Urinary bladder (tissue), 4 donors: ENCODE results near the gene JARID2. TPM values are rescaled to one million over a fixed set of nuclear protein-coding genes. Genes with fewer than 3 reads are reported as not detected.

Experiments used
- DNase-seq: peaks from one replicate; pipeline ENCODE4 v3.0.0-alpha.2; 2015; ENCODE audit errors: extremely low spot score
- H3K27ac ChIP-seq: one replicate; pipeline ENCODE4 v1.5.1; 2013; ENCODE audit warnings: low read depth, mild to moderate bottlenecking, moderate library complexity
- H3K36me3 ChIP-seq: one replicate; pipeline ENCODE4 v1.6.1; 2013; ENCODE audit warnings: mild to moderate bottlenecking, moderate library complexity; ENCODE audit not compliant: insufficient read depth
- H3K4me1 ChIP-seq: one replicate; pipeline ENCODE4 v1.6.1; 2013; ENCODE audit warnings: mild to moderate bottlenecking, moderate library complexity; ENCODE audit not compliant: insufficient read depth
- H3K4me3 ChIP-seq: one replicate; pipeline ENCODE4 v1.5.1; 2013; ENCODE audit warnings: low read depth, low read length
- WGBS: extraction: QIAGEN DNeasy Blood & Tissue Kit; methylation state at CpG from one replicate; pipeline ENCODE4 v1.1.7; 2013; 5-methylcytosine and 5-hydroxymethylcytosine counted together
- polyA plus RNA-seq: library from polyadenylated mRNA; stranded (reverse); fragments of 200-250 nt; gene quantifications from one replicate; pipeline ENCODE4 v1.2.3, GENCODE V29; 2013
- total RNA-seq: library from RNA; depleted of rRNA; stranded (reverse); fragments of >200 nt; gene quantifications from one replicate; pipeline ENCODE4 v1.2.3, GENCODE V29; 2014
- donor health status: healthy with polysubstance abuse.
- donor health status: healthy.

Gene JARID2
- total and polyA plus RNA-seq, 2 donors = 5.5 to 11.9 TPM

GRCh38 chr6:15252195-15252594 lies 6.3 kb downstream of the JARID2 start:
- no peak for DNase-seq
- Histone ChIP-seq H3K4me1 (no peaks in the 10 kb centered on the region), H3K36me3 (no peaks in the 10 kb centered on the region), H3K27ac (no peak overlapping the region), H3K4me3 (no peak overlapping the region)
- WGBS = 49% methylated on average over 3 of the region's 3 CpGs

GRCh38 chr6:15253203-15254022 lies 7.5 kb downstream of the JARID2 start:
- Histone ChIP-seq H3K36me3 (no peaks in the 10 kb centered on the region), H3K4me3 (no peak overlapping the region), H3K4me1 (no peaks in the 10 kb centered on the region), H3K27ac (no peak overlapping the region)
- 88% methylated on average over 14 of the region's 14 CpGs for WGBS
- no peak for DNase-seq

- WGBS = 92% methylated on average over 14 of the region's 14 CpGs
Measured at GRCh38 chr6:15254070-15254975, 8.5 kb downstream of the JARID2 start.

GRCh38 chr6:15255481-15255880 lies 9.6 kb downstream of the JARID2 start:
- H3K4me3 ChIP-seq = no peak overlapping the region

More at GRCh38 chr6:15254070-15254975, 8.5 kb downstream of the JARID2 start:
- H3K4me1 ChIP-seq = no peaks in the 10 kb centered on the region
- H3K27ac ChIP-seq = no peak overlapping the region
- DNase-seq = no peak
- H3K36me3 ChIP-seq = no peaks in the 10 kb centered on the region
- no peak overlapping the region for H3K4me3 ChIP-seq

GRCh38 chr6:15255909-15256395 lies 10.1 kb downstream of the JARID2 start:
- Histone ChIP-seq H3K4me1 (no peaks in the 10 kb centered on the region), H3K27ac (no peak overlapping the region), H3K36me3 (no peaks in the 10 kb centered on the region), H3K4me3 (no peak overlapping the region)
- WGBS = 87% methylated on average over 4 of the region's 4 CpGs
- no peak for DNase-seq

More at GRCh38 chr6:15255481-15255880, 9.6 kb downstream of the JARID2 start:
- H3K4me1 ChIP-seq = no peaks in the 10 kb centered on the region
- WGBS = 78% methylated on average over 1 of the region's 1 CpG
- no peak overlapping the region for H3K27ac ChIP-seq
- no peaks in the 10 kb centered on the region for H3K36me3 ChIP-seq
- no peak for DNase-seq

GRCh38 chr6:15256538-15257271 lies 10.8 kb downstream of the JARID2 start:
- 48% methylated on average over 9 of the region's 9 CpGs for WGBS
- Histone ChIP-seq H3K4me1 (no peaks in the 10 kb centered on the region), H3K36me3 (no peaks in the 10 kb centered on the region), H3K27ac (no peak overlapping the region), H3K4me3 (no peak overlapping the region)
- no peak for DNase-seq

- no peaks in the 10 kb centered on the region for H3K4me1 ChIP-seq
- 75% methylated on average over 8 of the region's 8 CpGs for WGBS
- no peak overlapping the region for H3K27ac ChIP-seq
- DNase-seq = no peak
- H3K36me3 ChIP-seq = no peaks in the 10 kb centered on the region
- H3K4me3 ChIP-seq = no peak overlapping the region
Measured at GRCh38 chr6:15257357-15258132, 11.7 kb downstream of the JARID2 start.

- no peak for DNase-seq
- H3K4me3 ChIP-seq = no peak overlapping the region
- H3K36me3 ChIP-seq = no peaks in the 10 kb centered on the region
- WGBS = 53% methylated on average over 1 of the region's 1 CpG
- peaks cover 2% of the 10 kb centered on the region for H3K4me1 ChIP-seq
- no peak overlapping the region for H3K27ac ChIP-seq
Measured at GRCh38 chr6:15259766-15260098, 13.9 kb downstream of the JARID2 start.

- WGBS = 27% methylated on average over 4 of the region's 4 CpGs
- DNase-seq = no peak
- H3K27ac ChIP-seq = peak overlapping the region; percentile 1
- H3K36me3 ChIP-seq = no peaks in the 10 kb centered on the region
- peaks cover 2% of the 10 kb centered on the region for H3K4me1 ChIP-seq
- no peak overlapping the region for H3K4me3 ChIP-seq
Measured at GRCh38 chr6:15260099-15260821, 14.4 kb downstream of the JARID2 start.

- Histone ChIP-seq H3K27ac (no peak overlapping the region), H3K36me3 (no peaks in the 10 kb centered on the region), H3K4me3 (no peak overlapping the region), H3K4me1 (peaks cover 2% of the 10 kb centered on the region)
- 92% methylated on average over 13 of the region's 13 CpGs for WGBS
- DNase-seq = no peak
Measured at GRCh38 chr6:15263780-15264374, 18.0 kb downstream of the JARID2 start.

- Histone ChIP-seq H3K36me3 (no peaks in the 10 kb centered on the region), H3K4me3 (no peak overlapping the region), H3K27ac (no peak overlapping the region), H3K4me1 (peaks cover 2% of the 10 kb centered on the region)
- WGBS = 75% methylated on average over 3 of the region's 3 CpGs
- no peak for DNase-seq
Measured at GRCh38 chr6:15264412-15264811, 18.5 kb downstream of the JARID2 start.
